ENCODE data around the gene DEFB108B.
"Not testable (repeated sequence)": the region's sequence is repeated elsewhere in the genome, so short reads cannot be mapped to it uniquely, and the experiment has no call there.

DEFB108B gene, protein sequence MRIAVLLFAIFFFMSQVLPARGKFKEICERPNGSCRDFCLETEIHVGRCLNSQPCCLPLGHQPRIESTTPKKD

DNA sequence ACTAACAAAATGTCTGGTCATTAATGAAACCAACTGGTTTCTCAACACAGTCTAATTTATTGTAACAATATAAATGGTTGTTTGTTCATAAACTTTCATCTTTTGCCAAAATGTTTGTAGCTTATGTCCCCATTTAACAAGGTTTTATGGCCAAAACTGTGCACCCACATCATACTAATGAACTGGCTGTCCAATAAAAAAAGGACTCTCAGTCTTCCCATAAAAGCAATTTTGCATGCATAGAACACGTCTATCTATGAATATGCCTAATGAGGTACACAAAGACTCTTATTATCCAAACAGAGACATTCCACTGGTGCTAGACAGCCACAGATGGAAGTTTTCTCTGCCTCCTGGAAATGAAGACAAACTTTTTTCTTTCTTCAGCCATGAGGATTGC lies at the start of gene DEFB108B:
TSS of gene DEFB108B (plus strand) at position 390 of the 400 bp plus-strand sequence. CDS start at position 390, 0 bp downstream.
- not testable (repeated sequence) for DNase-seq

- DNase-seq, result not testable (repeated sequence)
Observed at GRCh38 chr11:71786114-71786847, 46.7 kb upstream of the DEFB108B start.

- DNase-seq, result peak; percentile 94 to 96
Observed at GRCh38 chr11:71786848-71787097, 46.2 kb upstream of the DEFB108B start.

GRCh38 chr11:71787098-71787823 lies 45.7 kb upstream of the DEFB108B start:
- DNase-seq, result peak; percentile 74

DNA sequence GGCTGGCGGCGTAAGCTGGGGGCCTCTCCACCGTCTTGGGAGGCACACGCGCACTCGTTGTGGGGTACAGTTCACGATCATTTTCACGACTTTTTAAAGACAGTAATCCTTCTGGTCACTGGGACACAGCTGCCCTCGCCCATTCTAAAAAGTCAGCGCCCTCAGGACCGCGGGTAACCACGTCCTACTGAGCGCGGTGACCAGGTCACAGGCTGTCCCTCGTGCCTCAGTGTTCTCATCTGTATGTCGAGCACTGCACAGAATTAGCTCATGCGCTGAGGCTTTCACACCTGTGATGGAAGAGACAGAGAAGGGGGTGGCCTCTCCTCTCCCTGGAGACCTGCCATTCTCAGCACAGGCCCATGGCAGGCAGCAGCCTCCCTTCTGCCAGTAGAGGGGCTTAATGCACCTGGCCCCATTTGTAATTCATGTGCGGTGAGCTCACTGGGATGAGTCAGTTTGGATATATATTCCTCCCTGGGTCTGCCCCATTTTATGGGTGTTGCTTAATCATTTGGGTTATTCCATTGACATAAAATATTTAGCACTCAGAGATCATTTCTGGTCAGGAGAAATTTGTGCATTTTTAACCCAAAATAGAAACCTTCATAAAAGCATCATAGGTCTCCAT lies 45.1 kb upstream of the DEFB108B start:
- DNase-seq, result not testable (repeated sequence)

GRCh38 chr11:71789444-71790196 lies 43.4 kb upstream of the DEFB108B start:
- not testable (repeated sequence) for DNase-seq

- DNase-seq, result not testable (repeated sequence)
Observed at GRCh38 chr11:71791111-71791510, 41.9 kb upstream of the DEFB108B start.

GRCh38 chr11:71792621-71793235 lies 40.3 kb upstream of the DEFB108B start:
- DNase-seq, result not testable (repeated sequence)

- DNase-seq, result not testable (repeated sequence)
Observed at GRCh38 chr11:71794386-71795040, 38.5 kb upstream of the DEFB108B start.

DNA sequence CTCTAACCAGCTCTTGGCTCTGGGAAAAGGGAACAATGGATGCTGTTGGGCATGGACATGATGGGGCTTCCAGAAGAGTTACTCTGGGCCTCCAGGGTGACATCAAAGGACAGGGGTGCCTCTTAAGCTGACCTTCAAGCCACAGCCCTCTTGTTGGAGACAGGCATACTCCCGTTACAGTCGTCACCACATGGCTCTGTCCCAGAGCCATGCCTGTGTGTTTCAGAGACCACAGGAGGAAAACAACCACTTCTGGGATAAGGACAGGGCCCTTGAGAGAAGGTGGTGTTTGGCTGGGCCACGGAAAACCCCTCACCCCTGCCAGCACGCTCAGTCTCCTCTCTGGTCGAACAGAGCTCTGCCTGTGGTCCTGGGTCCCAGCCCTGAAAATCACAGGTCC lies 37.8 kb upstream of the DEFB108B start:
- not testable (repeated sequence) for DNase-seq

GRCh38 chr11:71796016-71796415 lies 37.0 kb upstream of the DEFB108B start:
- DNase-seq, result not testable (repeated sequence)

DNA sequence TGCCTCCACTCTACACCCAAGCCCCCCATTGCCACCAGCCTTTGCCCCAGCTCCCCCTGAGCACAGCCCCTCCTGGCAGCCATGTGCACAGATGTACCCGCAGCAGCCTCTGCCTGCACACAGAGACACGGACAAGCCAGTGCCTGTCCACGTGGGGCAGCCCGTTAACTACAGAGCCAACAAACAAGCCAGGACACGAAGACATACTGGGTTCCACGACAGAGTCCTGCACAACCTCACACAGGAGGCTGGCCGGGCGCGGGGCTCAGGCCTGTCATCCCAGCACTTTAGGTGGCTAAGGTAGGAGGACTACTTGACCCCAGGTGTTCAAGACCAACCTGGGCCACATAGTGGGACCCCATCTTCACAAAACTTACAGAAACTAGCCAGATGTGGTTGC lies 36.2 kb upstream of the DEFB108B start:
- DNase-seq, result not testable (repeated sequence)

GRCh38 chr11:71799556-71800128 lies 33.4 kb upstream of the DEFB108B start:
- not testable (repeated sequence) for DNase-seq

DNA sequence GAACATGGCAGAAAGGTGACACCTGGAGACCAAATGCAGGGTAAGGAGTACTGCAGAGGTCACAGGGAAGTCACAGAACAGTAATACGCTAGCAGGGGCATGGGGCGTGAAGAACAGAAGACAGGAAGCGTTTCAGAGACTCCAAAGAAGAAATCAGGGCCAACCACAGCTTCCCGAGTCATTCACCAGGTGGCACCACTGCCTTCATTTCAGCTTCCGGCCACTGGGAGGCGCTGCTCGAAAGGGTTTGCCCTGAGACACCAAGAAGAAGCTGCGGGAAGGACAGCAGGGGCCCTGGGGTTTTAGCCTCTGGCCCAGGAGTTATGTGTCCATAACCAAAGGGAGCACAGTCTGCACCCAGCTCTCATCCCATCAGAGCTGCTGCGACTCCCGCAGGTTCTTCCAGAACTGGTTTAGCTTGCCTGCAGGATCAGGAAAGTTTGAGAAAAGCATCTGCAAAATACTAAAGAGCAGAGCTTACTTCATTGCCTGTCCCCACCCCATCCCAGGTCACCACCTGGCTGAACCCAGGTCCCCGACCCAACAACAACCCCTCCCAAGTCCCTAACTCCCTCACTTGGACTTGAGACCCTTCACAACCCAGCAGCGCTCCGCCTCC lies 32.6 kb upstream of the DEFB108B start:
- DNase-seq, result not testable (repeated sequence)

DNA sequence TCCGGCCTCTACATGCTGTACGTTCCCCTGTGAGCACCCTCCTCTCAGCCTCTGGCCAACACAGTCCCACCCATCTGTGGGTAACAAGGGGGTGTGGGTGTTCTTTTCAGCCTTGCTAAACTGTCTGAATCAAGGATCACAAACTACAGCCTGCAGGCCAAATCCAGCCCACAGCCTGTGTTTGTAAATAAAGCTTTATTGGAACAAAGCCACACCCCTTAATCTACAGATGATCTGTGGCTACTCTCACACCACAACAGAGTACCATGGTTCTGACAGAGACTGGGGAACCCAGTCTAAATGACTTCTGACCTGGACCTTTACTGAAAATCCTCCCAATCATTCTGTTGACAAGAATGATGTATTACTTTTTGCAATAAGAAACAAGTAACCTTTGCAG lies 32.0 kb upstream of the DEFB108B start:
- not testable (repeated sequence) for DNase-seq

- DNase-seq, result not testable (repeated sequence)
Observed at GRCh38 chr11:71802874-71803273, 30.1 kb upstream of the DEFB108B start.

DNA sequence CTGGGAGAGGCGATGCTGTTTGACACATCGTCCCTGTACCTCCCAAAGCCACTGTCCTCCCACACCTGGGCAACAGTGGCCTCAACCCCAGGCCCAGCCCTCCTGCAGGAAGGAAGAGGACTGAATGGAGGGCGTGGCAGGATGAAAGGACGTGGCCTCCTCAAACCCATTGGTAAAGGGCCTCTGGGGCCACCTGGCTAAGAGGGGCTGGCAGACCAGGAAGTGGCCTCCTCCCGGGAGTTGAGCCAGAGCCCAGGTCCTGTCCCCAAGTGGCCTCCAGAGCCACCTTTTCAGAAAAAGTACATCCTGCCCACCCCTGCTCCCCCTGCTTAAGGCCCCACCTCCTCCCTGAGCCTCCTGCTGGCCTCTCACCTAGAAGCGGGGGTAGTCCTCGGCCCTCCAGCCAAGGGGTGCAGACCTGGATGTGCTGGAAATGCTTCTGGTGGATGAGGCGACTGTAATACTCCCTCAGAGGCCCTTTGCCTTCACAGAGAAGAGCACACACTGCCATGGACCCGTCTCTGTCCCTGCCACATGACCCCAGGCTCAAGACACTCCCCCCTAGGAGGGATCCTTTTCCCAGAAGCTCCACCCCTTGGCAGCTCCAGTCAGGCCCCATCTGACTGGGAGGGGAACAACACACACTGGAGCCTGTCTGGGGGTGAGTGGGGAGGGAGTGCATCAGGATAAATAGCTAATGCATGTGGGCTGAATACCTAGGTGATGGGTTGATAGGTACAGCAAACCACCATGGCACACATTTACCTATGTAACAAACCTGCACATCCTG lies 28.6 kb upstream of the DEFB108B start:
- not testable (repeated sequence) for DNase-seq

DNA sequence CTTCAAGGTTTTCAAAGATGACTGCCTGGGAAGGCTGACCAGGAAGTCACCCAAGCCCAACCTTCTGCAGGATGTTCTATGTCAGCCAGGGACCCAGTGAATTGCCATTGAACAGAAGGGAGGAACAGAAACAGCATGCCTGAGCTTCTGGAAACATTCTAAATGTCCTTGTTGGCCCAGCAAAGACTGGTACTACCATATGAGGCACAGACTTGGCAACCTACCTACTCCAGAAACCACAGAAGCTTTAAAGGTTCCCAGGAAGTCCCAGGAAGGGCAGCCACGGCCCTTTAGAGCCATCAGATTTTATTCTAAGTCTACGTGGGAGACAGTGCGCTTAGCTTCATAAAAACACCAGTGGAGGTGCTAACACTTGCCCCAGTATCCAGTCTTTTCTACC lies 20.5 kb upstream of the DEFB108B start:
- DNase-seq, result not testable (repeated sequence)

GRCh38 chr11:71813481-71814355 lies 19.3 kb upstream of the DEFB108B start:
- DNase-seq, result peak in 1 of 2 experiments; percentile 53
